Measurements from ENCODE around the gene ARHGAP44. TPM values are rescaled to one million over a fixed set of nuclear protein-coding genes. Genes with fewer than 3 reads are reported as not detected.

The ARHGAP44 gene
- total RNA-seq, 6 donors from 2014 or later = 36.3 to 56.4 (median 41.8) TPM

DNA sequence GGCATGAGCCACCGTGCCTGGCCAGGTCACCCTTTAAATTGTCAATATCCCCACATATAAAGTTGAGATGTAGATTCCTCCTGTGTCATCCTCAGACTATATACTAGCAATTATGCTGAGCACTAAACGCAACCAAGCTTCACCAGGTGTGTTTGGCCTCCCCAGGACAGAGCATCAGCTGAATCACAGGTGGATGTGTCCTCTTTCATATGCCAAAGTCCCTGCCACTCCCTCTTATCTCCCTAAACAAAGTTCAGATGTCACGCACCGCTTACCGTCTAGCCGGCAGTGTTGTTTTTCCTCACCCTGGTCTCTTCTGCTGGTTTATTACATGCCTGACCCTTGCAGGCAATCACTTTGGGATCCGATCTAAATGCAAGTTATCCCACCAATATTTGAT, 43.8 kb upstream of the ARHGAP44 start:
- no peaks in the 10 kb centered on the region for H3K9me3 ChIP-seq
- no peak for TF ChIP-seq EP300 (IDR thresholded peaks at IDR 0.05)
- H3K4me1 ChIP-seq = peaks cover 0 to 20% (median 7%) of the 10 kb centered on the region in 4 donors
- DNase-seq = no peak
- no peaks in the 10 kb centered on the region for H3K36me3 ChIP-seq
- no peak for ATAC-seq (ENCODE audit: low FRiP score in 2 of 2)
- H3K27ac ChIP-seq = no peak overlapping the region
- 77 to 90% methylated on average over 7 of the region's 7 CpGs for WGBS, 2 donors
- no peak overlapping the region for H3K4me3 ChIP-seq
- no peaks in the 10 kb centered on the region for H3K27me3 ChIP-seq

DNA sequence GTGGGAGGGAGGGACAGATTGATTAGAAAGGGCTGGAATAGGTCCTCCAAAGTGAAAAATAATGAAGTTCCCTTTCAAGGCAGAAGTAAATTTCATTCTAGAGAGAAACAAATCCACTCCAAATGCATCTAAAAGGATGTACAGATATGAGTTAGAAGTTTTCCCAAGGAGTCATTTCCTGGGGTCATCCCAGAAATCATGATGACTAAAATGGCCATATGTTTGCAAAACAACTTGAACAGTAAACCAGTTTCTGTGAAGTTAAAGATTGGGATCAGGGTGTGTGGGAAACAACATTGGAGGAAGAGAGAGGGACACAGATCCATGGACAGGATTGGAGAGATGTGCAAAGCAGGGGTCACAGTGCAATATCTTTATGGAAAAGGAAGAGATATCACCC, 32.5 kb upstream of the ARHGAP44 start:
- Histone ChIP-seq H3K4me3 (no peak overlapping the region), H3K27ac (no peak overlapping the region), H3K36me3 (no peaks in the 10 kb centered on the region), H3K9me3 (no peaks in the 10 kb centered on the region), H3K4me1 (no peaks in the 10 kb centered on the region), H3K27me3 (no peaks in the 10 kb centered on the region)
- no peak for ATAC-seq (ENCODE audit: low FRiP score in 2 of 2)
- no peak for DNase-seq
- no peak for TF ChIP-seq POLR2AphosphoS5 (IDR thresholded peaks at IDR 0.05)
- no peak for TF ChIP-seq POLR2A (IDR thresholded peaks at IDR 0.05)
- TF ChIP-seq EP300 (IDR thresholded peaks at IDR 0.05) = no peak
- TF ChIP-seq, protein P1, sequence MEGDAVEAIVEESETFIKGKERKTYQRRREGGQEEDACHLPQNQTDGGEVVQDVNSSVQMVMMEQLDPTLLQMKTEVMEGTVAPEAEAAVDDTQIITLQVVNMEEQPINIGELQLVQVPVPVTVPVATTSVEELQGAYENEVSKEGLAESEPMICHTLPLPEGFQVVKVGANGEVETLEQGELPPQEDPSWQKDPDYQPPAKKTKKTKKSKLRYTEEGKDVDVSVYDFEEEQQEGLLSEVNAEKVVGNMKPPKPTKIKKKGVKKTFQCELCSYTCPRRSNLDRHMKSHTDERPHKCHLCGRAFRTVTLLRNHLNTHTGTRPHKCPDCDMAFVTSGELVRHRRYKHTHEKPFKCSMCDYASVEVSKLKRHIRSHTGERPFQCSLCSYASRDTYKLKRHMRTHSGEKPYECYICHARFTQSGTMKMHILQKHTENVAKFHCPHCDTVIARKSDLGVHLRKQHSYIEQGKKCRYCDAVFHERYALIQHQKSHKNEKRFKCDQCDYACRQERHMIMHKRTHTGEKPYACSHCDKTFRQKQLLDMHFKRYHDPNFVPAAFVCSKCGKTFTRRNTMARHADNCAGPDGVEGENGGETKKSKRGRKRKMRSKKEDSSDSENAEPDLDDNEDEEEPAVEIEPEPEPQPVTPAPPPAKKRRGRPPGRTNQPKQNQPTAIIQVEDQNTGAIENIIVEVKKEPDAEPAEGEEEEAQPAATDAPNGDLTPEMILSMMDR (IDR thresholded peaks at IDR 0.05) = no peak

DNA sequence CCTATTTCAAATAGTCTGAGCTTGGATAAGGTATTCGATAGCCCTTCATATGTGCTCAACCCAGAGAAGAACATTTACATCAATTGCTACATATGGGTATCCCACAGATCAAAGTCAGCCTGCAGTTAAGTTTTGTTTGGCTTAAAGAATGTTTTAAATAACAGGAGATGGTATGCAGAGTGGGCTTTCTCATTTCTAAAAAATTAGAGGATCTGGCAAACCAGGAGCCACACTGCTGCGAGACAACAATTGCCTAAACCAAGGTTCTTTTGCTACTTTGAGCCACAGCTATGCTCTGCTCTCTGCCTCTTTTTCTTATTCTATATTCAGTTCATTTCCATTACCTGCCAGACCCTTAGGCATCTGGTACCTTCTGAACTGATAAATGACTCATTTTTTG, 30.2 kb upstream of the ARHGAP44 start:
- ATAC-seq (ENCODE audit: low FRiP score in 2 of 2) (no peak), DNase-seq (no peak)
- 63% methylated on average over 2 of the region's 2 CpGs for WGBS, 2 donors
- no peaks in the 10 kb centered on the region for H3K9me3 ChIP-seq
- H3K4me3 ChIP-seq = no peak overlapping the region
- no peak overlapping the region for H3K27ac ChIP-seq
- no peaks in the 10 kb centered on the region for H3K27me3 ChIP-seq
- no peaks in the 10 kb centered on the region for H3K4me1 ChIP-seq
- TF ChIP-seq EP300 (IDR thresholded peaks at IDR 0.05) (no peak), POLR2A (IDR thresholded peaks at IDR 0.05) (no peak), POLR2AphosphoS5 (IDR thresholded peaks at IDR 0.05) (no peak)
- TF ChIP-seq, protein P1 (IDR thresholded peaks at IDR 0.05) = no peak
- no peaks in the 10 kb centered on the region for H3K36me3 ChIP-seq

DNA sequence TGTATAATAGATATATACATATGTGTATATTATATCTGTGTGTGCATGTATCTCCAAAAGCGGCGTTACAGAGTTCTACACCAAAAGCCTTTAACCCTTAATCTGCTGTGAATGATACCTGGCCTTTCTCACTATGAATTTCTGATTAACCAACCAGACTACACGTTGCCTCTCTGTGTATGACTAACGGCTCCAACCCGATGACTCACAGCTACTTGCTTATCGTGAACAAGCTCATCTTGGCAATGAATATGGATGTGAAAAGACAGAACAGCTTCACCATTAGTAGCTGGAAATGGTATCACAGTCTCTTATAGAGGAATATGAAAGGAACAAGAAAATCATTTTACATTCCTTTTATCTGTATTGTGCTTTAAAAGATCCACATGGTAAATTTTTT, 23.8 kb upstream of the ARHGAP44 start:
- no peaks in the 10 kb centered on the region for H3K27me3 ChIP-seq
- no peaks in the 10 kb centered on the region for H3K9me3 ChIP-seq
- no peaks in the 10 kb centered on the region for H3K36me3 ChIP-seq
- ATAC-seq (ENCODE audit: low FRiP score in 2 of 2) (peak in 1 of 2 donors; percentile 71), DNase-seq (no peak)
- WGBS, 2 donors = 73% methylated on average over 6 of the region's 6 CpGs
- TF ChIP-seq EP300 (IDR thresholded peaks at IDR 0.05) (no peak), POLR2A (IDR thresholded peaks at IDR 0.05) (no peak), POLR2AphosphoS5 (IDR thresholded peaks at IDR 0.05) (no peak)
- TF ChIP-seq, protein P1 (IDR thresholded peaks at IDR 0.05) = no peak
- H3K4me1 ChIP-seq = no peaks in the 10 kb centered on the region
- no peak overlapping the region for H3K27ac ChIP-seq
- no peak overlapping the region for H3K4me3 ChIP-seq

DNA sequence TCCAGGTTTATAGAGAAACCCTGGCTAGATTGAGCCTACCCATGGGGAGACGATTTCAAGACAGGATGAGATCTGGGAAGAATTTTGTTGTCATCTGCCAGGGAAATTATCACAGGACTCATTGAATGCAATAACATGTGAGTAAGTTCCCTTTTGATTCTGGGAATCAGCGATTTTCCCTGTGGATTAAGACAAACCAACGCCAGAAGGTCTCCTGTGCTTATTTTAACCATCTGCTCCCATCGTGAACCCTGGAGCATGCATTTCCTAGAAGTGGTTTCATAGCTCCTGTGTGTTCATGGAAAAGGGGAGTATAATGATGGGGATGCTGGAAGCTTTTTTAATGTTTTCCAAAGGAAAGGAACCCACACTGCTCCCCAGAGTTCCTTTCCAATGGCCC, 21.0 kb upstream of the ARHGAP44 start:
- no peak for TF ChIP-seq EP300 (IDR thresholded peaks at IDR 0.05)
- TF ChIP-seq, protein P1 (IDR thresholded peaks at IDR 0.05) = no peak
- no peak for TF ChIP-seq POLR2A (IDR thresholded peaks at IDR 0.05)
- TF ChIP-seq POLR2AphosphoS5 (IDR thresholded peaks at IDR 0.05) = no peak
- ATAC-seq (ENCODE audit: low FRiP score in 2 of 2) = no peak
- DNase-seq = no peak
- 71 to 80% methylated on average over 4 of the region's 4 CpGs for WGBS, 2 donors
- no peak overlapping the region for H3K4me3 ChIP-seq
- H3K27ac ChIP-seq = no peak overlapping the region
- no peaks in the 10 kb centered on the region for H3K36me3 ChIP-seq
- H3K4me1 ChIP-seq = no peaks in the 10 kb centered on the region
- no peaks in the 10 kb centered on the region for H3K27me3 ChIP-seq
- H3K9me3 ChIP-seq = no peaks in the 10 kb centered on the region
